Measurements from ENCODE around the gene PUS1.

GRCh38 chr12:131987552-131987951 is 58.5 kb downstream of the PUS1 start:
- TF ChIP-seq, protein P1, sequence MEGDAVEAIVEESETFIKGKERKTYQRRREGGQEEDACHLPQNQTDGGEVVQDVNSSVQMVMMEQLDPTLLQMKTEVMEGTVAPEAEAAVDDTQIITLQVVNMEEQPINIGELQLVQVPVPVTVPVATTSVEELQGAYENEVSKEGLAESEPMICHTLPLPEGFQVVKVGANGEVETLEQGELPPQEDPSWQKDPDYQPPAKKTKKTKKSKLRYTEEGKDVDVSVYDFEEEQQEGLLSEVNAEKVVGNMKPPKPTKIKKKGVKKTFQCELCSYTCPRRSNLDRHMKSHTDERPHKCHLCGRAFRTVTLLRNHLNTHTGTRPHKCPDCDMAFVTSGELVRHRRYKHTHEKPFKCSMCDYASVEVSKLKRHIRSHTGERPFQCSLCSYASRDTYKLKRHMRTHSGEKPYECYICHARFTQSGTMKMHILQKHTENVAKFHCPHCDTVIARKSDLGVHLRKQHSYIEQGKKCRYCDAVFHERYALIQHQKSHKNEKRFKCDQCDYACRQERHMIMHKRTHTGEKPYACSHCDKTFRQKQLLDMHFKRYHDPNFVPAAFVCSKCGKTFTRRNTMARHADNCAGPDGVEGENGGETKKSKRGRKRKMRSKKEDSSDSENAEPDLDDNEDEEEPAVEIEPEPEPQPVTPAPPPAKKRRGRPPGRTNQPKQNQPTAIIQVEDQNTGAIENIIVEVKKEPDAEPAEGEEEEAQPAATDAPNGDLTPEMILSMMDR (conservative IDR thresholded peaks at IDR 0.05; ENCODE audit: low read depth, low read length): no peak
- TF ChIP-seq BHLHE40 (IDR thresholded peaks at IDR 0.05; ENCODE audit: low read depth, low read length): no peak
- TF ChIP-seq RAD21 (IDR thresholded peaks at IDR 0.05; ENCODE audit: low read length): no peak
- TF ChIP-seq, protein P2, sequence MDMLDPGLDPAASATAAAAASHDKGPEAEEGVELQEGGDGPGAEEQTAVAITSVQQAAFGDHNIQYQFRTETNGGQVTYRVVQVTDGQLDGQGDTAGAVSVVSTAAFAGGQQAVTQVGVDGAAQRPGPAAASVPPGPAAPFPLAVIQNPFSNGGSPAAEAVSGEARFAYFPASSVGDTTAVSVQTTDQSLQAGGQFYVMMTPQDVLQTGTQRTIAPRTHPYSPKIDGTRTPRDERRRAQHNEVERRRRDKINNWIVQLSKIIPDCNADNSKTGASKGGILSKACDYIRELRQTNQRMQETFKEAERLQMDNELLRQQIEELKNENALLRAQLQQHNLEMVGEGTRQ (IDR thresholded peaks at IDR 0.05; ENCODE audit: low read depth, low read length): no peak
- TF ChIP-seq MXI1 (IDR thresholded peaks at IDR 0.05; ENCODE audit: borderline replicate concordance, low read depth, low read length): no peak
- no peak for TF ChIP-seq POLR2A (IDR thresholded peaks at IDR 0.05; ENCODE audit: low read depth, low read length)
- no peak for TF ChIP-seq SMC3 (IDR thresholded peaks at IDR 0.05; ENCODE audit: low read depth, low read length)
- no peak for TF ChIP-seq RFX5 (IDR thresholded peaks at IDR 0.05; ENCODE audit: low read depth, low read length)
- no peak for TF ChIP-seq FOS (IDR thresholded peaks at IDR 0.05; ENCODE audit: low read depth, low read length)
- TF ChIP-seq CEBPB (IDR thresholded peaks at IDR 0.05; ENCODE audit: low read depth, low read length): no peak
- no peak for TF ChIP-seq MAZ (IDR thresholded peaks at IDR 0.05; ENCODE audit: borderline replicate concordance, low read depth, low read length)
- no peak for TF ChIP-seq CHD1 (IDR thresholded peaks at IDR 0.05; ENCODE audit: low read depth, low read length)
- TF ChIP-seq, protein P3, sequence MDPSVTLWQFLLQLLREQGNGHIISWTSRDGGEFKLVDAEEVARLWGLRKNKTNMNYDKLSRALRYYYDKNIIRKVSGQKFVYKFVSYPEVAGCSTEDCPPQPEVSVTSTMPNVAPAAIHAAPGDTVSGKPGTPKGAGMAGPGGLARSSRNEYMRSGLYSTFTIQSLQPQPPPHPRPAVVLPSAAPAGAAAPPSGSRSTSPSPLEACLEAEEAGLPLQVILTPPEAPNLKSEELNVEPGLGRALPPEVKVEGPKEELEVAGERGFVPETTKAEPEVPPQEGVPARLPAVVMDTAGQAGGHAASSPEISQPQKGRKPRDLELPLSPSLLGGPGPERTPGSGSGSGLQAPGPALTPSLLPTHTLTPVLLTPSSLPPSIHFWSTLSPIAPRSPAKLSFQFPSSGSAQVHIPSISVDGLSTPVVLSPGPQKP (IDR thresholded peaks at IDR 0.05; ENCODE audit: borderline replicate concordance, low read depth, low read length): no peak
- TF ChIP-seq RCOR1 (IDR thresholded peaks at IDR 0.05; ENCODE audit: insufficient replicate concordance, low read length): no peak

Measured in IMR-90 (cell line).